ENCODE measurements around the gene PCDH9. TPM values are rescaled to one million over a fixed set of nuclear protein-coding genes. Genes with fewer than 3 reads are reported as not detected.

The PCDH9 gene
- total and polyA plus RNA-seq, 2 of the 4 experiments (the other 2 are of a cell fraction), result 2.2 to 10.2 TPM

- Histone ChIP-seq H3K18ac (ENCODE audit: low read depth, low read length) (no peak overlapping the region), H3K14ac (replicated peaks; ENCODE audit: low read depth, low read length) (no peak overlapping the region), H2AFZ (replicated peaks; ENCODE audit: low read length, poor library complexity) (no peak overlapping the region), H2AK9ac (replicated peaks; ENCODE audit: low read depth, low read length, poor library complexity) (no peak overlapping the region), H3K56ac (ENCODE audit: extremely low read depth, insufficient read depth, low read length) (no peak overlapping the region), H2BK20ac (ENCODE audit: low read depth, low read length) (no peak overlapping the region), H2BK5ac (ENCODE audit: low read depth, low read length, poor library complexity, severe bottlenecking) (no peak overlapping the region), H3K4me3 (ENCODE audit: insufficient read depth, low read depth, low read length) (no peak overlapping the region), H3K27ac (ENCODE audit: insufficient read depth, low read length) (no peak overlapping the region), H2BK120ac (ENCODE audit: low read depth, low read length) (no peak overlapping the region), H4K8ac (ENCODE audit: low read depth in 2 of 2, low read length in 2 of 2) (no peak overlapping the region), H4K91ac (ENCODE audit: insufficient read depth, low read depth, low read length) (no peak overlapping the region), H2AK5ac (ENCODE audit: low read depth, low read length) (no peak overlapping the region), H3K9me3 (ENCODE audit: control insufficient read depth, insufficient read depth, low read length) (no peaks in the 10 kb centered on the region), H3K23ac (ENCODE audit: low read depth, low read length) (no peak overlapping the region), H3K4me1 (ENCODE audit: control insufficient read depth, insufficient read depth, low read length) (no peaks in the 10 kb centered on the region), H4K20me1 (ENCODE audit: insufficient read depth, low read length) (no peaks in the 10 kb centered on the region), H3K79me1 (ENCODE audit: low read depth in 1 of 2, low read length in 2 of 2) (no peaks in the 10 kb centered on the region), H3K4me2 (ENCODE audit: low read depth, low read length) (peak overlapping the region; percentile 39; the same call in 1 of the 2 replicates), H3K9ac (ENCODE audit: low read depth, low read length) (no peak overlapping the region), H3K4ac (ENCODE audit: low read depth, low read length) (no peak overlapping the region), H3K36me3 (ENCODE audit: control insufficient read depth, insufficient read depth, low read length) (no peaks in the 10 kb centered on the region), H4K5ac (ENCODE audit: low read depth, low read length) (no peak overlapping the region), H3K27me3 (ENCODE audit: control insufficient read depth, insufficient read depth, low read length) (no peaks in the 10 kb centered on the region), H2BK15ac (ENCODE audit: low read depth, low read length) (no peak overlapping the region), H3K9me1 (ENCODE audit: insufficient read depth, low read length) (no peaks in the 10 kb centered on the region)
- peak; percentile 82 for DNase-seq
- dilution Hi-C loops (cut with HindIII; ENCODE audit: low sequenced_read_pairs, unreplicated experiment), result no loop called here
- in situ Hi-C loops (cut with MboI; ENCODE audit: low sequenced_read_pairs), result no loop called here
- CTCF ChIA-PET, result interaction anchor here (0.6 to 1.4 kb wide), 2 partner anchors 29 to 72 kb away, joined by 5 read pairs; no protein-coding TSS in a partner anchor
- WGBS, 2 experiments (ENCODE audit: extremely low coverage in 2 of 2, insufficient read length in 1 of 2), result no CpG with 5 or more reads among the region's 4 CpGs
- intact Hi-C loops (cut with micrococcal nuclease), result no loop called here
- TF ChIP-seq ELK1 (IDR thresholded peaks at IDR 0.05; ENCODE audit: borderline replicate concordance, low read depth, low read length), result no peak
- TF ChIP-seq CEBPB (IDR thresholded peaks at IDR 0.05; ENCODE audit: low read depth, low read length), result peak; percentile 1; the same call in 1 of the 2 replicates
- POLR2A ChIA-PET (ENCODE audit: unreplicated experiment), result no interaction called here
- ATAC-seq (ENCODE audit: low read depth), result no peak
- BruUV-seq (replicated peaks), result no TSS peak
Measured at GRCh38 chr13:67023130-67023876, 206.8 kb downstream of the PCDH9 start.

All from IMR-90 (cell line).